HepG2 (cell line): ENCODE results near the gene TRIAP1. TPM values are rescaled to one million over a fixed set of nuclear protein-coding genes. Genes with fewer than 3 reads are reported as not detected.

Source experiments
- ATAC-seq: fragments of 200-7000 bp; cut with Tn5 transposase; 3 replicates; pipeline ENCODE4 v1.9.1; 2020; ENCODE audit warnings: mild to moderate bottlenecking, moderate library complexity
- BruUV-seq: library from RNA; stranded (reverse); fragments of 400-500 nt; replicated peaks from 2 replicates; lab custom pipeline; 2021; lab: Mats Ljungman, UMichigan
- CTCF ChIA-PET: fragments of 300-600 bp; formaldehyde crosslinking; extraction: SDS; loops from one replicate; lab custom pipeline; 2021; ENCODE audit warnings: low total read pairs, inconsistent platforms, low intra/inter-chr PET ratio; lab: Yijun Ruan, JAX
- POLR2A ChIA-PET: fragments of 350-600 bp; sonication (Branson Sonifier 250); formaldehyde crosslinking; loops from one replicate; lab custom pipeline; 2020; ENCODE audit warnings: antibody characterized with exemption, inconsistent platforms; lab: Yijun Ruan, JAX
- DNase-seq: peaks from one replicate; pipeline ENCODE4 v3.0.0-alpha.2; 2015; ENCODE audit warnings: low spot score
- FAIRE-seq: peaks from 3 replicates; lab custom pipeline; 2011; peaks lifted over from hg19 to GRCh38; lab: Jason Lieb, UNC
- H2AFZ ChIP-seq: one replicate; pipeline ENCODE4 v1.6.1; 2011; ENCODE audit warnings: low read length, inconsistent platforms
- H3K27ac ChIP-seq: fragments of 300-600 bp; 3 replicates; pipeline ENCODE4 v1.8.0; 2011; ENCODE audit warnings: mixed run types, mild to moderate bottlenecking, mixed read lengths, low read length, inconsistent platforms; ENCODE audit not compliant: insufficient read depth; ENCODE audit errors: extremely low read length
- H3K27me3 ChIP-seq, 2 experiments: fragments of 200-600 bp in 1 of 2; 2 replicates in 1 of 2; 3 replicates in 1 of 2; pipeline versions ENCODE4 v1.6.0 to v1.8.0; 2011; ENCODE audit warnings: low read length in 2 of 2, mild to moderate bottlenecking in 2 of 2, moderate library complexity in 2 of 2, inconsistent platforms in 1 of 2; ENCODE audit not compliant: insufficient read depth in 2 of 2, control insufficient read depth in 1 of 2
- H3K36me3 ChIP-seq, 2 experiments: fragments of 200-600 bp in 1 of 2; replicated peaks in 1 of 2; 2 replicates in 1 of 2; 3 replicates in 1 of 2; pipeline versions ENCODE4 v1.5.1 to v1.8.0; 2011; ENCODE audit warnings: low read length in 2 of 2, inconsistent platforms in 1 of 2; ENCODE audit not compliant: insufficient read depth in 2 of 2, control insufficient read depth in 1 of 2
- H3K4me1 ChIP-seq: 2 replicates; pipeline ENCODE4 v1.5.1; 2012; ENCODE audit warnings: low read length, inconsistent platforms; ENCODE audit not compliant: insufficient read depth
- H3K4me2 ChIP-seq: 2 replicates; pipeline ENCODE4 v1.6.0; 2011; ENCODE audit warnings: low read depth, low read length, inconsistent platforms
- H3K4me3 ChIP-seq, 3 experiments: fragments of 200-600 bp in 1 of 3; sonication (generic), shearing (Covaris generic) in 1 of 3; replicated peaks in 1 of 3; 2 replicates each; pipeline ENCODE4 v1.5.1; 2011 to 2016; ENCODE audit warnings: low read length in 3 of 3, inconsistent platforms in 2 of 3, low read depth in 2 of 3, mild to moderate bottlenecking in 2 of 3, control low read depth in 1 of 3, mixed read lengths in 1 of 3; ENCODE audit not compliant: insufficient read depth in 1 of 3
- H3K79me2 ChIP-seq: one replicate; pipeline ENCODE4 v1.6.1; 2011; ENCODE audit warnings: low read length, inconsistent platforms; ENCODE audit not compliant: insufficient read depth
- H3K9ac ChIP-seq: 2 replicates; pipeline ENCODE4 v1.6.0; 2011; ENCODE audit warnings: mild to moderate bottlenecking, low read depth, low read length, inconsistent platforms; ENCODE audit not compliant: insufficient read depth
- H3K9me3 ChIP-seq: 2 replicates; pipeline ENCODE4 v1.5.1; 2012; ENCODE audit warnings: mild to moderate bottlenecking, low read length
- H4K20me1 ChIP-seq: 2 replicates; pipeline ENCODE4 v1.6.0; 2011; ENCODE audit warnings: inconsistent platforms, mild to moderate bottlenecking, low read length, moderate library complexity; ENCODE audit not compliant: insufficient read depth
- REL ChIP-seq: sonication (generic); formaldehyde crosslinking; conservative IDR thresholded peaks from 2 replicates; pipeline ENCODE4 v1.8.0; 2022; ENCODE audit warnings: mild to moderate bottlenecking, missing genetic modification reagents, moderate library complexity
- SALL1 ChIP-seq: sonication (generic); formaldehyde crosslinking; IDR thresholded peaks from 2 replicates; pipeline ENCODE4 v1.8.0; 2022; ENCODE audit warnings: mild to moderate bottlenecking, missing genetic modification reagents
- ZNF143 ChIP-seq: sonication (generic); formaldehyde crosslinking; IDR thresholded peaks from 2 replicates; pipeline ENCODE4 v1.4.0; 2020; ENCODE audit warnings: missing genetic modification reagents
- ZNF296 ChIP-seq: sonication (generic); formaldehyde crosslinking; conservative IDR thresholded peaks from 2 replicates; pipeline ENCODE4 v1.5.0; 2020; ENCODE audit warnings: mild to moderate bottlenecking, missing genetic modification reagents
- ZNF432 ChIP-seq: sonication (generic); formaldehyde crosslinking; IDR thresholded peaks from 2 replicates; pipeline ENCODE4 v1.5.0; 2020; ENCODE audit warnings: missing genetic modification reagents, mild to moderate bottlenecking, borderline replicate concordance
- ZNF629 ChIP-seq: sonication (generic); formaldehyde crosslinking; conservative IDR thresholded peaks from 2 replicates; pipeline ENCODE4 v1.5.0; 2020; ENCODE audit warnings: missing genetic modification reagents
- ZNF644 ChIP-seq: IDR thresholded peaks from 2 replicates; pipeline ENCODE4 v1.6.1; 2016; ENCODE audit warnings: low read depth
- WGBS: methylation state at CpG from one replicate; pipeline ENCODE4 v1.1.6; 2017; ENCODE audit warnings: low lambda C conversion rate; 5-methylcytosine and 5-hydroxymethylcytosine counted together
- in situ Hi-C: cut with HindIII; loops from 2 replicates; pipeline ENCODE4 v1.10.0; 2017; ENCODE audit warnings: low pct_unique_long_range_greater_than_20kb; ENCODE audit not compliant: extremely low pct_ligation_motif_present
- intact Hi-C: fragments of 100-400 bp; cut with micrococcal nuclease; formaldehyde crosslinking; loops from one replicate; pipeline ENCODE4 v1.10.0; 2022; ENCODE audit not compliant: unreplicated experiment
- polyA plus RNA-seq, 8 experiments: library from polyadenylated mRNA; depleted of rRNA in 3 of 8; stranded (reverse) in 7 of 8; unstranded in 1 of 8; fragments of >200 nt; fragmentation: Illumina TruSeq in 4 of 8; extraction: Trizol in 4 of 8; gene quantifications; 2 replicates each; pipeline versions ENCODE4 v1.2.1 to v1.2.3, GENCODE V29; 2011 to 2016; ENCODE audit warnings: low read depth in 4 of 8, missing spikeins in 1 of 8, mixed read lengths in 1 of 8; ENCODE audit not compliant: insufficient read depth in 1 of 8
- total RNA-seq, 5 experiments: library from RNA; depleted of rRNA; stranded (reverse); fragments of >200 nt; fragmentation: Illumina TruSeq; extraction: Trizol; gene quantifications; 2 replicates each; pipeline ENCODE4 v1.2.3, GENCODE V29; 2016; ENCODE audit warnings: low read depth in 1 of 5
- TF ChIP-seq, protein P1 (sequence below): IDR thresholded peaks from 2 replicates; pipeline ENCODE4 v1.6.1; 2016; ENCODE audit warnings: low read depth, borderline replicate concordance

Gene TRIAP1
- total and polyA plus RNA-seq, 2 of the 13 experiments (the other 11 are each of a cell fraction or from before 2014, with no cell fraction given), result 55.0 to 117 TPM

DNA sequence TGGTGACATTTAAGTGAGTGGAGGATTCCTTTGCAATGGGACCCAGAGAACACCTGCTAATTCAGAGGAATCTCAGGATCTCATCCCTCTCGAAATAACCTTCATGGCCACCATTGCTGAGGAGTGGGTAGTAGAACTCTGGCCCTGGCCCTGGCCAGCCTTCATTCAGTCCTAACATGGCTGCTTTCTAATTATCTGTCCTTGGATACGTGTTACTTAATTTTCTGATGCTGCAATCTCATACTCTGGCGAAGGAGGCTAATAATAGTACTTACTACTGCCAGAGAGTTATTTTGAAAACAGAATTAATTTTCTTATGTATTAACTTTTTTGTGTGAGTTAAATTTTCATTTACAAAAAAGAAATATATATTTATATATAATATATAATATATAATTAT lies 20.4 kb downstream of the TRIAP1 start:
- Histone ChIP-seq H3K27me3 (no peaks in the 10 kb centered on the region), H3K9me3 (no peaks in the 10 kb centered on the region), H3K4me1 (peaks cover 8% of the 10 kb centered on the region), H3K27ac (no peak overlapping the region), H3K4me2 (no peak overlapping the region), H3K4me3 (no peak overlapping the region), H2AFZ (no peak overlapping the region), H3K36me3 (no peaks in the 10 kb centered on the region), H3K9ac (no peak overlapping the region), H4K20me1 (no peaks in the 10 kb centered on the region), H3K79me2 (no peaks in the 10 kb centered on the region)
- no peak for FAIRE-seq
- no TSS peak for BruUV-seq
- 30% methylated on average over 3 of the region's 3 CpGs for WGBS
- no peak for TF ChIP-seq SALL1 (CRISPR knock-in tag)
- ChIA-PET POLR2A (no interaction called here), CTCF (no interaction called here)
- DNase-seq, result no peak
- intact Hi-C loops (no loop called here), in situ Hi-C loops (no loop called here)
- ATAC-seq, result no peak

DNA sequence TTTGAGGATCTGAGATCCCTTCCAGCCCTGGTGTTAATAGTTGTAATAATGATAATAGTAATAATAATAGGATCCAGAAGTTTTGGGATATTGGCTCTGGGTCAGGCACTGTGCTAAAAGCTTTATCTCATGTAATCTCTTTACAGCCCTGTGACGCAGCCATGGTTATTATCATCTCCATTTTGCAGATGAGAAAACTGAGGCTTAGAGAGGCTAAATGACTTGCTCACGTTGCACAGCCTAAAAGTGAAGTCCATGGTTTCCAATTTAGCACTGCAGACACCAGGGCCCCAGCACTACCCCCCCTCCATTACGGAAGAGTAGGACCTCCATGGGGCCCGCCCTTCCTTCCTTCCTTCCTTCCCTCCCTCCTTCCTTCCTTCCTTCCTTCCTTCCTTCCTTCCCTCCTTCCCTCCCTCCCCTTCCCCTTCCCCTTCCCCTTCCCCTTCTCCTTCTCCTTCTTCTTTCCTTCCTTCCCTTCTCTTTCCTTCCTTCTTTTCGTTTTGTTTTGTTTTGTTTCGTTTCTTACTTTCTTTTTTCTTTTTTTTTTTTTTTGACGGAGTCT lies 23.2 kb downstream of the TRIAP1 start:
- H3K4me1 ChIP-seq, result peaks cover 8% of the 10 kb centered on the region
- TF ChIP-seq ZNF644 (CRISPR knock-in tag), result no peak
- no peak for TF ChIP-seq ZNF143 (CRISPR knock-in tag)
- TF ChIP-seq ZNF296 (CRISPR knock-in tag), result no peak
- peak; percentile 53 for TF ChIP-seq ZNF629
- TF ChIP-seq REL, result no peak
- no peak for TF ChIP-seq ZNF432 (CRISPR knock-in tag)
- TF ChIP-seq, protein P1, sequence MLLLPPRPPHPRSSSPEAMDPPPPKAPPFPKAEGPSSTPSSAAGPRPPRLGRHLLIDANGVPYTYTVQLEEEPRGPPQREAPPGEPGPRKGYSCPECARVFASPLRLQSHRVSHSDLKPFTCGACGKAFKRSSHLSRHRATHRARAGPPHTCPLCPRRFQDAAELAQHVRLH (CRISPR knock-in tag), result no peak
- TF ChIP-seq, all 625 proteins: peak for 1
- DNase-seq (no peak), FAIRE-seq (no peak), ATAC-seq (no peak)
- H3K4me2 ChIP-seq, result no peak overlapping the region
- POLR2A ChIA-PET, result no interaction called here
- no peak overlapping the region for H3K9ac ChIP-seq
- H4K20me1 ChIP-seq, result no peaks in the 10 kb centered on the region
- H2AFZ ChIP-seq, result no peak overlapping the region
- H3K27me3 ChIP-seq, result no peaks in the 10 kb centered on the region; a peak in 1 of 5 replicates
- no peak overlapping the region for H3K4me3 ChIP-seq
- no peaks in the 10 kb centered on the region for H3K9me3 ChIP-seq
- no peaks in the 10 kb centered on the region for H3K79me2 ChIP-seq
- BruUV-seq, result no TSS peak
- no peaks in the 10 kb centered on the region for H3K36me3 ChIP-seq
- CTCF ChIA-PET, result no interaction called here
- intact Hi-C loops, result no loop called here
- in situ Hi-C loops, result no loop called here
- WGBS, result 48% methylated on average over 7 of the region's 7 CpGs
- H3K27ac ChIP-seq, result no peak overlapping the region
